A549 (cell line): Measurements from ENCODE around the gene SERPINB2.

Experiments used
- RARB ChIP-seq: fragments of 250-450 bp; sonication (Bioruptor Pico); IDR thresholded peaks from 2 replicates; pipeline ENCODE4 v1.8.0; 2021; ENCODE audit warnings: mild to moderate bottlenecking, moderate library complexity
- RFX5 ChIP-seq: fragments of 450-650 bp; IDR thresholded peaks from 2 replicates; pipeline ENCODE4 v1.7.1; 2014; ENCODE audit warnings: antibody characterized with exemption, mild to moderate bottlenecking, moderate library complexity
- SMC3 ChIP-seq: fragments of >200 bp; sonication (Bioruptor Twin); formaldehyde crosslinking; IDR thresholded peaks from 3 replicates; pipeline ENCODE4 v1.6.1; 2018; ENCODE audit warnings: inconsistent platforms

GRCh38 chr18:63909870-63910269 lies 22.4 kb downstream of the SERPINB2 start:
- TF ChIP-seq RARB (no peak), RFX5 (no peak), SMC3 (no peak)
